OCI-LY7 (cell line): ENCODE results near the gene MROH9.

Source experiments
- EZH2phosphoT487 ChIP-seq: fragments of 200-600 bp; sonication (generic); IDR thresholded peaks from 2 replicates; pipeline ENCODE4 v1.6.1; 2018; ENCODE audit warnings: low read depth, borderline replicate concordance, mild to moderate bottlenecking, mixed run types, antibody characterized with exemption, low read length, moderate library complexity, mixed read lengths
- TF ChIP-seq, protein P1 (sequence below): fragments of 200-600 bp; sonication (generic); conservative IDR thresholded peaks from 2 replicates; pipeline ENCODE4 v1.5.1; 2014; ENCODE audit warnings: mild to moderate bottlenecking, antibody characterized with exemption, low read length, moderate library complexity, mixed read lengths

DNA sequence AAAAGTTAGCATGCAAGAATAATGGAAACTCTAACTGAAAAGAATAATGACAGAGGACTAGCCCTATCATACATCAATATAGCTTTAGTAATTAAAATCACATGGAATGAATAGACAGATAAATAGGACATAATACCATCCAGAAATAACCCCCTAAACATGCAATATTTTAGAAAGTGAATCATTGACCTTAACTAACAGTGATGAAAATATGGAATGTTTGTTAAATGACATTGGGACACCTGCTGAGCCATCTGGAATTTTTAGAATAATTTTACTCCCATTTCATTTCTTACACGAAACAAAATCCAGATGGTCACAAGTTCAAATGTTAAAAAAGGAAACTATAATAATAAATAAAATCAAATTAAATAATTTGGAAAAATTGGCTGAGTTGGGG is 102.3 kb downstream of the MROH9 start:
- TF ChIP-seq, protein P1, sequence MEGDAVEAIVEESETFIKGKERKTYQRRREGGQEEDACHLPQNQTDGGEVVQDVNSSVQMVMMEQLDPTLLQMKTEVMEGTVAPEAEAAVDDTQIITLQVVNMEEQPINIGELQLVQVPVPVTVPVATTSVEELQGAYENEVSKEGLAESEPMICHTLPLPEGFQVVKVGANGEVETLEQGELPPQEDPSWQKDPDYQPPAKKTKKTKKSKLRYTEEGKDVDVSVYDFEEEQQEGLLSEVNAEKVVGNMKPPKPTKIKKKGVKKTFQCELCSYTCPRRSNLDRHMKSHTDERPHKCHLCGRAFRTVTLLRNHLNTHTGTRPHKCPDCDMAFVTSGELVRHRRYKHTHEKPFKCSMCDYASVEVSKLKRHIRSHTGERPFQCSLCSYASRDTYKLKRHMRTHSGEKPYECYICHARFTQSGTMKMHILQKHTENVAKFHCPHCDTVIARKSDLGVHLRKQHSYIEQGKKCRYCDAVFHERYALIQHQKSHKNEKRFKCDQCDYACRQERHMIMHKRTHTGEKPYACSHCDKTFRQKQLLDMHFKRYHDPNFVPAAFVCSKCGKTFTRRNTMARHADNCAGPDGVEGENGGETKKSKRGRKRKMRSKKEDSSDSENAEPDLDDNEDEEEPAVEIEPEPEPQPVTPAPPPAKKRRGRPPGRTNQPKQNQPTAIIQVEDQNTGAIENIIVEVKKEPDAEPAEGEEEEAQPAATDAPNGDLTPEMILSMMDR: no peak
- TF ChIP-seq EZH2phosphoT487: no peak
